OCI-LY7 (cell line): ENCODE results near the gene DNM2.

Experiments
- EZH2phosphoT487 ChIP-seq: fragments of 200-600 bp; sonication (generic); IDR thresholded peaks from 2 replicates; pipeline ENCODE4 v1.6.1; 2018; ENCODE audit warnings: low read depth, borderline replicate concordance, mild to moderate bottlenecking, mixed run types, antibody characterized with exemption, low read length, moderate library complexity, mixed read lengths
- TF ChIP-seq, protein P1 (sequence below): fragments of 200-600 bp; sonication (generic); conservative IDR thresholded peaks from 2 replicates; pipeline ENCODE4 v1.5.1; 2014; ENCODE audit warnings: mild to moderate bottlenecking, antibody characterized with exemption, low read length, moderate library complexity, mixed read lengths

DNA sequence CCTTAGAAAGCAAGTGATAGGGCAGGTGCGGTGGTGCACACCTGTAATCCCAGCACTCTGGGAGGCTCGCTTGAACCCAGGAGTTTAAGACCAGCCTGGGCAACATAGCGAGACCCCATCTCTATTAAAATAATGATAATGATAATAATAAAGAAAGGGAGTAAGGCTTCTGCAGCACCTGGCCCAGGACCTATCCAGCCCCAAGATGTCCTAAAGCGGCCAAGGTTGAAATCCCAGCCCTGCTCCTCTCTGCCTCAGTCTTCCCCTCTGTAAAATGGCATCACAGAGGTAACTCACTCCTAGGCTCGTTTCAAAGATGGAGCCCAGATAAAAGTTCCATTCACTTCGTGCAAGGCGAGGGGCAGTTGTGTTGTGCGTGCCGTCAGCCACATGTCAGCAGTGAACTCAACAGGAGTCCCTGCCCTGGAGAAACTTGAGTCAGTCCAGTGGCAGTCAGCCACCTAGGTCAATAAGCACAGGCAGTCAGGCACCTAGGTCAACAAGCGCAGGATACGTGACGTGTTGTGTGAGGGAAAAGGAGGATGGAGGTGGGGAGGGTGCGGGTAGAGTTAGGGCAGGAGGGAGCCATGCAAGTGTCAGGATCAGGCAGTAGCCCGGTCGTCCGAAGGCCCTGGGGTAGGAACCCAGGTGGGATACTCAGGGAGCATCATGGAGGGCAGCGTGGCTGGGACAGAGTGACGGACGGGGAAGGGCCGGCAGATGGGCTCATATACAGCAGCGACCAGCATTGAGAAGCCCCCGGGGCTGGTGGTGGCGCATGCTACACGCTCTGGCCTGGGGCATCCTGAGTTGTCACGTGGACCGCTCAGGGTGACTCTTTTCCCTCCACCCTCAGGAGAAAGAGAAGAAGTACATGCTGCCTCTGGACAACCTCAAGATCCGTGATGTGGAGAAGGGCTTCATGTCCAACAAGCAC is 101.5 kb downstream of the DNM2 start:
- TF ChIP-seq, protein P1, sequence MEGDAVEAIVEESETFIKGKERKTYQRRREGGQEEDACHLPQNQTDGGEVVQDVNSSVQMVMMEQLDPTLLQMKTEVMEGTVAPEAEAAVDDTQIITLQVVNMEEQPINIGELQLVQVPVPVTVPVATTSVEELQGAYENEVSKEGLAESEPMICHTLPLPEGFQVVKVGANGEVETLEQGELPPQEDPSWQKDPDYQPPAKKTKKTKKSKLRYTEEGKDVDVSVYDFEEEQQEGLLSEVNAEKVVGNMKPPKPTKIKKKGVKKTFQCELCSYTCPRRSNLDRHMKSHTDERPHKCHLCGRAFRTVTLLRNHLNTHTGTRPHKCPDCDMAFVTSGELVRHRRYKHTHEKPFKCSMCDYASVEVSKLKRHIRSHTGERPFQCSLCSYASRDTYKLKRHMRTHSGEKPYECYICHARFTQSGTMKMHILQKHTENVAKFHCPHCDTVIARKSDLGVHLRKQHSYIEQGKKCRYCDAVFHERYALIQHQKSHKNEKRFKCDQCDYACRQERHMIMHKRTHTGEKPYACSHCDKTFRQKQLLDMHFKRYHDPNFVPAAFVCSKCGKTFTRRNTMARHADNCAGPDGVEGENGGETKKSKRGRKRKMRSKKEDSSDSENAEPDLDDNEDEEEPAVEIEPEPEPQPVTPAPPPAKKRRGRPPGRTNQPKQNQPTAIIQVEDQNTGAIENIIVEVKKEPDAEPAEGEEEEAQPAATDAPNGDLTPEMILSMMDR: no peak
- no peak for TF ChIP-seq EZH2phosphoT487
